C4-2B (cell line): Measurements from ENCODE around the gene ZNF689.

Experiments used
- H3K27ac ChIP-seq: fragments of 450-650 bp; 2 replicates; pipeline ENCODE4 v1.5.1; 2017
- ZFX ChIP-seq: fragments of 450-650 bp; IDR thresholded peaks from 2 replicates; pipeline ENCODE4 v1.6.1; 2017
- TF ChIP-seq, protein P1 (sequence below): fragments of 450-650 bp; conservative IDR thresholded peaks from 2 replicates; pipeline ENCODE4 v1.5.1; 2017; ENCODE audit warnings: mild to moderate bottlenecking

ZNF689 gene

DNA sequence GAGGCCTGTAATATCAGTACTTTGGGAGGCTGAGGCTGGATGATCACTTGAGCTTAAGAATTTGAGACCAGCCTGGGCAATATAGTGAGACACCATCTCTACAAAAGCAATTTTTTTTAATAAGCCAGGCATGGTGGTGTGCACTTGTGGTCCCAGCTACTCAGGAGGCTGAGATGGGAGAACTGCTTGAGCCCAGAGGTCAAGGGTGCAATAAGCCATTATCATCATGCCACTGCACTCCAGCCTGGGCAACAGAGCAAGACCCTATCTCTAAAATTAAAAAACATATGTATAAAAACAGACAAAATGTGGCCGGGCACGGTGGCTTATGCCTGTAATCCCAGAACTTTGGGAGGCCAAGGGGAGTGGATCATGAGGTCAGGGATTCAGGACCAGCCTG lies 21.5 kb downstream of the ZNF689 start:
- TF ChIP-seq, protein P1, sequence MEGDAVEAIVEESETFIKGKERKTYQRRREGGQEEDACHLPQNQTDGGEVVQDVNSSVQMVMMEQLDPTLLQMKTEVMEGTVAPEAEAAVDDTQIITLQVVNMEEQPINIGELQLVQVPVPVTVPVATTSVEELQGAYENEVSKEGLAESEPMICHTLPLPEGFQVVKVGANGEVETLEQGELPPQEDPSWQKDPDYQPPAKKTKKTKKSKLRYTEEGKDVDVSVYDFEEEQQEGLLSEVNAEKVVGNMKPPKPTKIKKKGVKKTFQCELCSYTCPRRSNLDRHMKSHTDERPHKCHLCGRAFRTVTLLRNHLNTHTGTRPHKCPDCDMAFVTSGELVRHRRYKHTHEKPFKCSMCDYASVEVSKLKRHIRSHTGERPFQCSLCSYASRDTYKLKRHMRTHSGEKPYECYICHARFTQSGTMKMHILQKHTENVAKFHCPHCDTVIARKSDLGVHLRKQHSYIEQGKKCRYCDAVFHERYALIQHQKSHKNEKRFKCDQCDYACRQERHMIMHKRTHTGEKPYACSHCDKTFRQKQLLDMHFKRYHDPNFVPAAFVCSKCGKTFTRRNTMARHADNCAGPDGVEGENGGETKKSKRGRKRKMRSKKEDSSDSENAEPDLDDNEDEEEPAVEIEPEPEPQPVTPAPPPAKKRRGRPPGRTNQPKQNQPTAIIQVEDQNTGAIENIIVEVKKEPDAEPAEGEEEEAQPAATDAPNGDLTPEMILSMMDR: no peak
- TF ChIP-seq ZFX: no peak
- no peak overlapping the region for H3K27ac ChIP-seq

DNA sequence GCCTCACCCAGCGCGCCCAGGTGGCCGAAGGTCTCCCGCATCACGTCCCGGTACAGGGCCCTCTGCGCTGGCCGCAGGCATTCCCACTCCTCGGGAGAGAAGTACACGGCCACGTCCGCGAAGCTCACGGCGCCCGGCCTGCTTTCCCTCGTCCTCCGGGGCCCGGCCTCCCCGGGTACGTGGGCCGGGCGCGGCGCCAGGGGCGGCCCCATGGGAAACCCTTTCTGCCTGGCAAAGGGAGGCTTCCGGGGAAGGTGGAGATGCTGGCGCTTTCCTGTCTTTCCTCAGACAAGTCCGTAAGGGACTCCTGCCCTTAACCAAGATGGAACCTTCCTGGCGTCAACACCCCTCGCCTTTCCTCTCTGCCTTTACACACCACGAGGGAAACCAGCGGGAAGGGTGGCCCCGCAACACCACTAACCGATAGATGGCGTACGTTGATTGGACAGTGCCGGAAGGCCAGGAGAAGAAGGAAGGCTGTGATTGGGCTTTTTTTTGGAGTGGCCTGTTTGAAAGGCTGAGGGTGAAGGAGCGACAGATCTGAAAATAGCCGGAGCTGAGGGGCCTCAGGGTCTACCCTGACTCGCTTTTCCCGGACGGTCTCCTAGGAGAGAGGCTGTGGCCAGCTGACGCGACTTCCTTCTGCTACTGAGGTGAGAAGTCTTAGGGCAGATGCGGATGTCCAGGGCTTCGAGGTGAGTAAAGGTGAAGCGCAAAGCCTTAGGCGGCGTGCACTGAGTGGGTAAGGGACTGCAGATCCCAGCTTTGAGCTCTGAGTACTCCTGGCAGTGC lies 24.6 kb downstream of the ZNF689 start, which contains the start of gene ZNF785:
TSS of gene ZNF785 (minus strand) at position 298 of the 792 bp plus-strand sequence. CDS start at position 212, 86 bp downstream.
- peak within 1 kb of the TSS; percentile 85 for H3K27ac ChIP-seq
- no peak for TF ChIP-seq ZFX
- TF ChIP-seq, protein P1: no peak

DNA sequence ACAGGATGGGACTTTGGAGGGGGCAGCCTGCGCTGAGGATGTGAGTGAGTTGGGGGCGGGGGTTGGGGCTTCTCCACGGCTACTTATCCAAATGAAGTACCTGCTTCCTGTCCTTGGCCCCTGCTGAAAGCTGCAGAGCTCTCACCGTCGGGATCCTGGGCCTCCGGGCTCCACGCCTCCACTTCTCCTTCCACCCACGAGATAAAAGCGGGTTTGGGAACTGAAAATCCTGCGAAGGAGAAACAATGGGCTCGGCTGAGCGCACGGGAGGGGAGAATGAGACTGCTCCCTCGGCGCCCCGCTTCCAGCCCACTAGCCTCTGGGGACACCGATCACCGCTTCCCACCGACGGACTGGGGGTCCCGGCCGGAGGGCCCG lies 25.2 kb downstream of the ZNF689 start:
- peak overlapping the region; percentile 85 for H3K27ac ChIP-seq
- TF ChIP-seq, protein P1: no peak
- 0 out of 2 replicates have a peak, but pooled peaks have one; percentile 36 for TF ChIP-seq ZFX

DNA sequence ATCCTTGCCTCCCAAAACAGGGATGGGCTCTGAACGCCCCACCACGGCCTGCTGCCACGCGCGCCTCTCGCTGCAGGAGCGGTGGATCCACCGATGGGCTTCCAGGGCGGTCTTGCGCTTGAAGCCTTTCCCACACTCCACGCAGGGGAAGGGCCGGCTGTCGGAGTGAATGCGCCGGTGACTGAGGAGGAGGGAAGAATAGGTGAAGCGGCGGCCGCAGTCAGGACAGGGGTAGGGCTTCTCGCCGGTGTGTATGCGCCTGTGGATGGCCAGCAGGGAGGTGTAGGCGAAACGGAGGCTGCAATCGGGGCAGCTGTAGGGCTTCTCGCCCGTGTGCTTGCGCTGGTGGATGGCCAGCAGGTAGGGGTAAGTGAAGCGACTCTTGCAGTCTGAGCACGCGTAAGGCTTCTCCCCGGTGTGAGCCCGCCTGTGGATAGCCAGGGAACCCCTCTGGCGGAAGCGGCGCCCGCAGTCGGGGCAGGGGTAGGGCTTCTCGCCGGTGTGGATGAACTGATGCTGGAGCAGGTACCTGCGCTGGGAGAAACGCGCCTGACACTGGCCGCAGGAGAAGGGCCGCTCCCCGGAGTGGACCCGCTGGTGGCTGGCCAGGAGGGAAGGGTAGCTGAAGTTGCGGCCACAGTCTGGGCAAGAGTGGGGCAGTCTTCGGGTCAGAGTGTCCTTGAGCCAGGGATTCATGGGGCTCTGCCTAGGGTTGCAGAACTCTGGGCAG lies 27.4 kb downstream of the ZNF689 start:
- TF ChIP-seq, protein P1: no peak
- TF ChIP-seq ZFX: no peak
- no peak overlapping the region for H3K27ac ChIP-seq

DNA sequence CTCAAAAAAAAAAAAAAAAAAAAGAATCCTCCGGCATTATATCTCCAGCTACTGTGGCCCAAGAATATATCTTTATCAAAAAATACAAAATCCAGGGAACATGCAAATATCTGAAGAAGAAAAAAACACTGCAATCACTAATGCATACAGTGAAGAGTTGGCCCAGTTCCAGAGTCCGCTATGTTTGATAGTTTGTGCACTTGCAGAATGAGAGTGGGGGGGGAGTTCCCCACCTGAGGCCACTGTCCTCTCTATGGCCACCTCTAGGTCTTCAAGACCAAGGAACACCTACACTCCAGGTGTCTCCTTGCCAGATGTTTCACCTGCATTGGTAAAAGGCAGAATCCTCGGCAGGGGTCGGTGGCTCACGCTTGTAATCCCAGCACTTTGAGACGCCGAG lies 28.7 kb downstream of the ZNF689 start:
- TF ChIP-seq, protein P1: no peak
- no peak for TF ChIP-seq ZFX
- H3K27ac ChIP-seq: no peak overlapping the region

DNA sequence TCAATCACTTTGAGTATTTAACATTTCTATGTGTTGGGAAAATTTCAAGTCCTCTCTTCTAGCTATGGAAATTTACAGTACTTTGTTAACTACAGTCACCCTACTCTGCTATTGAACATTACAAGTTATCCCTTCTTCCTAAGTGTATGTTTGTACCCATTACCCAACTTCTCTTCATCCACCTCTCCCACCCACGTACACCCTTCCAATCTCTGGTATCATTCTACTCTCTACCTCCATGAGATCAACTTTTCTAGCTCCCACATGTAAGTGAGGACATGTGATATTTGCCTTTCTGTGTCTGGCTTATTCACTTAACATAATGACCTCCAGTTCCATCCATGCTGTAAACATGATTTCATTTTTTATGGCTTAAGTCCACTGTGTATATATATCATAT lies 35.5 kb downstream of the ZNF689 start:
- no peak overlapping the region for H3K27ac ChIP-seq

More for the DNA sequence above, 35.5 kb downstream of the ZNF689 start:
- TF ChIP-seq ZFX: no peak
- TF ChIP-seq, protein P1: no peak
